ENCODE data around the gene UBAC2.

Gene UBAC2

DNA sequence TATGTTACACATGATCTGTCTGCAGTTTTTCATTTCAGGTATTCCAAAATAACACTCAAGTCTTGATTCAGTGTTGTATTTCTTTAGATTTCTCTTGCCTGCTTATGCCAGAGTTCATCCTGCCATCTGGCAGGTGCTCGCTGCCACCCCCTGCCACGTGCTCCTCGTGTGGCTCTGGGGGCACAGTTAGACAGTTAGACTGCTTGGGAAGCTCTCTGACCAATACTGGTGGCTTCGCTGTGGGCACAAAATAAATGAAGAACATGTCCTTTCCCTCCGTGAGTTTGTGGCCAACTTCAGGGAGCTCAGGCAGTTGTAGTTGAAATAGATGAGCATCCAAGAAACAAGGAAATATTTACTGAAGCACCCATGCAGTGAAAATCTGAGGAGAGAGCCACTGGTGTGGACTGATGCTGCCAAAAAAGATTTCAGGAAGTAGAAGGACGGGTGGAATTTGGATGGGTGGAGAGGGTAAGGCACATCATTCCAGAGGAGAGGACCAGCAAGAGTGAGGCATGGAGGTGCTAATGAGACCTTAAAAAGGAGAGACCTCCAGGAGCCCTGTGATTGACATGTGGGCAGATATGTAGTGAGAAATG, 144.1 kb downstream of the UBAC2 start:
- DNase-seq: no peak

DNA sequence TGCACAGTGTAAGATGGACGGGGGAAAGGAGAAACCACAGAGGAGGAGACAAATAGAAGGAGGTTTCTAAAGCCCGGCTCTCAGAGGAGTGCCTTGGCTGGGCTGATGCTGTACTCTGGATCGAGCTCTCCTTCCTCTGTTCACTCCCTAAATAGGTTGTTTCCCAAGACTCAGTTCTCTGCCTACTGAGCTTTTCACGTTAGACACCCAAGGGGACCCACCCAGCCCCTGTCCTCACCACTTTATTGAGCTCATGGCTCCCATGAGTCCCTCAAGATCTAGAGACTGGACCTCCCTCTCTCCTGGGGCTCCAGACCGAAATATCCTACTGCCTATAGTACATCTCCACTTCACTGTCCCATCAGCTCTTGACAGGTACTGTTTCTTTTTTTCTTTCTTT, 144.7 kb downstream of the UBAC2 start:
- no peak for DNase-seq

DNA sequence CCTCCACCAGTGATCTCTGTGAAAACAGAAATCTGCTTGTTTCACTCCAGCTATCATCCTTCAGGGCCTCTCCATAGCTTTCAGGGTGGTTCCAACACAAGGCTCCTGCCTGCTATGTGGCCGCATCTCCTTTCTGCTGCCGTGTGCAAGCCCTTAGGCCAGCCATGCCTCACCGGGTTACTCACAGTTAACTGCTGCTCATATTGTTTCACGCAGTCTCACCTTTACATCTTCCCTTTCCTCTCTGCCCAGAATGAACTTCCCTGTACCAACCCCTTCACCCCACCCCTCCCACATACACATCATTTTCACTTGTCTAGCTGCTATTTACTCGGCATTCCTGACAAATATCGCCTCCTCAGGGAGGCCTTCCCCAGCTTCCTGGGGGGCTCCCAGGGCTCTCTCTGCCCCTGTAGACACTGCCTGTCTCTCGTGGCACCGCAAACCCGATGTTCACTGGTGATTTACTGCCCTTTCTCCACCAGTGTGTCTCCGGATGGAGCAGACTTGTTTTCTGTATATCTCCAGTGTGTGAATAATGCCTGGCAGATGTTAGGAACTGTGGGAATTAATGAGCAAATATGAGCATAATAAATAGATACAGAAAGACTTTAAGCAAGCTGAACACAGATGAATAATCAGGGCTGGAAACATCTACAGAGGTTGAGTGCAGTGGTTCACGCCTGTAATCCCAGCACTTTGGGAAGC, 145.8 kb downstream of the UBAC2 start:
- DNase-seq: no peak

DNA sequence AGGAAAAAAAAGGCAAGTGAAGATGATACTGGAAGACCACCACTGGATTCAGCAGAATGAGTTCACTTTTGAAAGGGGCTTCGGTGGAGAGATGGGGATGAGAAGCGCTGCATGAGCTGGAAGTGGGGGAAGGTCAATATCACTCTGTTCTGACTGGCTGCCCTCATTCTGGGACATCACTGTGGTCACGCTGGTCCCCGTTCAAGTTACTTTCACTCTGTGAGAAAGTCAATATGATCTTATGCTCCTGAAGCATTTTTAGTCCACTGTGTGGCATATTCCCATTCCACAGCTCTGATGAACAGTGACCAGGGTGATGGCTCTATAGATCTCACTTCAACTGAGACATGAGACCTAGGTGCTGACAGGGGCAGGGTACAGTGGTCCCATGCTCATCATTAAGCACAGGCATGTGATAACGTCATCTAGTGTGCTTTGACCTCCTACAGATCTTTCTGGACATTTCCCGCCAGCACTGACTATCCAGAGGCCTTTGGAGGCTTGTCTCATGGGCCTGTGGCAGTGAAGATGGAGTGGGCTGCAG, 146.8 kb downstream of the UBAC2 start:
- no peak for DNase-seq

DNA sequence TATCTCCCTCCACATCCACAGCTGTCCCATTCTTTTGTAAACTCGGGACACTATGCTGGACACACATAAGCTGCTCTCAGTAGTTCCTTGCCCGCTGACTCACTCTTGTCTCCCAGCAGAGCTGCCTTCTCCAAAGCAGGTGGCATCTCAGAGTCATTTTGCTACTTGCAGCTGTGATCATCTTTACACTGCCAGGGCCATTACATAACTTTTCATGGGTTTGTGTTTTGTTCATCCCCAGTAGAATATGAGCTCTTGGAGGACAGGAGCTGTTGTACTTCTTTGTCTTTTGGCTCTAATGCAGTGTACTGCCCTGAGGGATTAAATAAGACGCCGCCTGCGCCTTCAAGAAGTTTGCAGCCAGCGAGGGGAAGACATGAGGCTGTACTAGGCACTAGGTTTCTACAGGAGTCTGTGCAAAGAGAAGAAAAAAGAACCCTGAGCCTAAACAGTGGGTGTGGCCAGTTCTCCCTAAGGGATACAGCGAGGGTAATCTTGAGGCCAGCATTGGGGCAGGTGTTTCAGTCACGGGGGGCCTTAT, 147.3 kb downstream of the UBAC2 start:
- DNase-seq: no peak

DNA sequence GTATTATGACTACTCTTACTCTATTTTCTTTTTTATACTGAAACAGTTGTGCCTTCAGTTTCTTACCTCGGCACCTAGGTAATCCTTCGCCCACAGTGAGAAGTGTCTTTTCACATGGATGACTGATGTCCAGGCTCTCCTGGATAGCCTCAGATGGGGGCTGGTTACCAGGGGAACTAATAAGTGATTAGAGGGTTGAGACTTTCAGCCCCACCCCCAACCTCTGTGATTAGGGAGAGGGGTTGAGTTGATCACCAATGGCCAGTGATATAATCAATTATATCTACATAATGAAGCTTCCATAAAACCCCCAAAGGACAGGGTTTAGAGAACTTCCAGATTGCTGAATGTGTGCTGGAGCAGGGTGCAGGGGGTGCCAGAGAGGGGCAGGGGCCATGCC, 149.5 kb downstream of the UBAC2 start:
- DNase-seq: no peak

DNA sequence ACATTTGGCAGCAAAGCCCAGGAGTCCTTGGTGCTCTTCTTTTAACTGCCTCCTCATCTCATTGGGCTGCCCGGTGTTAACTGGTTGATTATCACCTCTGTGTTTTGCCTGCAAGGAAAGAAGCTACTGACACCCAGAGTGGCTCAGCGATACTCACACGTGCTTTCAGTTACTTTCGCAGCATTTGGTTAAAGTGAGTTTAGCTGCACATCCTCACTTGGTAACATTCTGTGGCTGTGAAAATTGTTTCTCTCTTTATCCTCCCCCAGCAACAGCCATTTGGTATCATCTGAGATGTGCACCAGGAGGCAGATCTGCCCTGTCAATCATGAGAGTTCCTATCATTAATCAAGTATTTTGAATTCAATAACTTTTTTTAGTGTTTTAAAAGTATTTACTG, 151.1 kb downstream of the UBAC2 start:
- DNase-seq: peak; percentile 79

DNA sequence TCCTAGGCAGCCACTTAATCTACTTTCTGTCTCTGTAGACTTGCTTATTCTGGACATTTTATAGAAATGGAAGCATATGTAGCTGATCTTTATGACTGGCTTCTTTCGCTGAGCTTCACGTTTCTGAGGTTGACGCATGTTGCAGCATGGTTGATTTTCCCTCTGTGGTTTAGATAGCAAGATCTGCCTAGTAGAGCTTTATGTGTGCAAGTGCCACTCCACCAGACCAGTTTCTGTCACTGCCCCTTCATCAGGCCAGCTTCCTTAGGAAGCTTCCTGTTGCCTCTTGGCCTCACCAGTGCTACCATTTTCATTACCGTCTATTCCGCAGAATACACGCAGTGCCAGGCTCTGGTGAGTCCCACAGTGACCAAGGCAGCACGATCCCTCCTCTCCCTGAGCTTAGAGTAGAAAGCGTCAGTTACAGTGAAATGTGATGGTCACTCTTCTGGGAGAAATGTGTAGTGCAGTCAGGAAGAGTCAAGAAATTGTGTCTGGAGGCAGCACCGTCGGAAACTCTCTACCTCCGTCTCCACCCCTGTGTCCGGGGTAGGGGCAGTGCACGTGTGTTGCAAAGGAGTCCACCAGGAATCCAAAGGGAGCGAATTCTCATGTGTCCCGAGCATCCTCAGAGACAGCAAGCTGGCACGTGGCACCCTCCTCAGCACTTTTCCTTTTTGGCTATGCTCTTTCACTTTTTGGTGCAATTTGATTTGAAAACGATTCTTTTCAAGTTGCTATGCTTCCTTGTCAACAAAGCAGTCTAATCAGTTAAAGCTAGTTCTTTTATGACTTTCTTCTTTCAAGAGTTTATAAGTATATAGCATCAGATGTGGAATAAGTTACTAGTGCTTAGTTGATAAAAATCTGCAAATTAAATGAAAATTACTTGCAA, 151.9 kb downstream of the UBAC2 start:
- peak; percentile 52 for DNase-seq

DNA sequence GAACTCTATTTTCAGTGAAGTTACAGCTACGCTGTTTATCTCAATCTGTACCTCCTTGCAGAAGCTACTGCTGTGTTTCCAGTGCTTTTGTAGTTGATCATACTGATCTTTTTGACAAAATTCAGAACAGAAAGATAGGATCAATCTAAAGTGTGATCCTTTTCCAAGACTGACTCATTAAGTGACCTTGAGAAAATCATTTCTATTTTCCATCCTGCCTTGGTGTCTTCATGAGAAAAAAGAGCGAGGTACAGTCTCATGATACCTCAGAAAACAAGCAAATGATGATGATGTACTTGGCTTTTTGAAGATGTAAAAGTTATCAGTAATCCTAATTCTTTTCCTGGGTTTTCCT, 152.6 kb downstream of the UBAC2 start:
- no peak for DNase-seq

DNA sequence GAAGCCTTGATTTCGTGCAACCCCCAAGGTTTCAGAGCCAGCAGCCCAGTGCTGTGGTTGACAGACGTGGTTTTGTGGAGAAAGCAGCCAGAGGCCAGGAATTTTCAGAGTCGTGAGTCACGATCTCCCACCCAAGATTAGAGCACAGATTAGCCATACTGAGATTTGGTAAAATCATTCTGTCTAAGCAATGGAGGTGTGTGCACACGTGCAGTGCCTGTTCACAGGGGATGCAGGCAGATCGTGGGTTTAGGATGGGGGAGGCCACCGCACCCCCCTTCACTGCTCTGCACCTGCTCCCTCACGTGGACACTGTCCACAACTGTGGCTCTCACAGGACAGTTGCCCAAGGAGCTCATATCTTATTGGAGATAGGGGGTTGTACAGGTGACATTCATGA, 153.2 kb downstream of the UBAC2 start:
- peak; percentile 34 for DNase-seq

DNA sequence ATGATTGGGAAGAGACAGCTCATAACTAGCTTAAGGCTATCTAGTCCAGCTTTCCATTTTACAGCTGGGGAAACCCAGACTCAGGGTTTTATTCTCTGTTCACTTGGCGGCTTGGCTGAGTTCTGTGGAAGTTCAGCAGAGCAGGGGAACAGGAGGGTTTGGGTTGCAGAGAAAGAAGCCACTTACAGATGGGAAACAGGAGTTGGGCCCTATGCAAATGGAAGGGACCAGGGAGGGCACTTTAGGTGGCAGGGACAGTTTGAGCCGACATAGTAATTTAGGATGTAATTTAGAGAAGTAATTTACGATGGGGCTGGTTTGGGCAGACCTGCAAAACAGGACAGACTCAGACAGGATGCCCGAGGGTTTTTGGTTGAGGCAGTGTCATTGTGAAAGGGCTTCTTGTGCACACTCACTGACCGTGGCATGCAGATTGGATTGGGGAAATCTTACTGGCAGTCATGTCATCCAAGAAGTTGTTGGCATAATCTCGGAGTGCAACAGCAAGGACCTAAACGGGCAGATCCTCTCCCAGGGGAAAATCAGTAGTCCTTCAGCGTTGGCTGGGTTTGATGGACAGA, 153.8 kb downstream of the UBAC2 start:
- peak; percentile 36 for DNase-seq

DNA sequence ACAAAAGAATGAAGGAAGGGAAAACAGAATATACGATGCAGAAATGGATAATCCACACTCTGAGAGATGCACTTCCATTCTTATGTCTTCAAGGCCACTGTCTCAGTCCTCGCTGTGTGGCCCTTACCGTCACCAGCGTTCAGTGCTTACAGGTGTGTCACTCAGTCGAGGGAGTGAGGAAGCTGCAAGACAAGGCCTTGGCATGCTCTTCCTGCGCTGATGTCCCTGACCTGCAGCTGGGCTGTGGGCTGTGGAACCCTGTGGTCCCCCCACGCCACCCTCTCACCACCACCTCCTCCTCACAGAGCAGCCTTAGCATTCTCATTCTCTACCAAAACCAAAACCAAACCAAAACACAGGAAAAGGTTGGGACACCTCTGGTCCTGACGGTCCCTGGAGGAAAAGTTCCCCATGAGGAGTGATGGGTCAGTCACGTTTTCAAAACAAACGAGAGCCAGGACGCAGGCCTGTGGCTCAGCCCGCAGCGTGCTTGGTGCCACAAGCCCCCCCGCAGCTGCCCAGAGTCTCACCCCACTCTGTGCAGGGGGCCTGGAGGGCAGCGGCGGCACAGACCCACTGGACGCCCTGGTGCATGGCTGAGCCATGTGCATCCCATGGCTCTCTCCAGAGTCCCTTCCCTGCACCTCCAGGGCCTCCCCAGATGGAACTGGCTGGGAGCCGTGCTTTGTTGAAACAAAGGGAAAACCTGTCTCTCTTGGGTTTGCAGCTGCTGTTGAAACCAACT, 154.8 kb downstream of the UBAC2 start:
- DNase-seq: peak; percentile 35

DNA sequence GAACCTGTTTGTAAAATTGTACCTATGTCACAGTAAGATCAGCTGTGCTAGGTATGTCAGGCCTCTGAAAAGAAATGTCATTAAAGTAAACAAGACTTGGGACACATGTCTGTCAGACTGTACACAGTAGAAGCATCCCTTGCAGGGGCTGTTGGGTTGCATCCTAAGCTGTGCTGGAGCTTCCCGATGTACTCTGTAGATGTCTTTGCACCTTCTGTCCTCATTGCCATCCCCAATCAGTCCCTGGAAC, 155.3 kb downstream of the UBAC2 start:
- DNase-seq: no peak

DNA sequence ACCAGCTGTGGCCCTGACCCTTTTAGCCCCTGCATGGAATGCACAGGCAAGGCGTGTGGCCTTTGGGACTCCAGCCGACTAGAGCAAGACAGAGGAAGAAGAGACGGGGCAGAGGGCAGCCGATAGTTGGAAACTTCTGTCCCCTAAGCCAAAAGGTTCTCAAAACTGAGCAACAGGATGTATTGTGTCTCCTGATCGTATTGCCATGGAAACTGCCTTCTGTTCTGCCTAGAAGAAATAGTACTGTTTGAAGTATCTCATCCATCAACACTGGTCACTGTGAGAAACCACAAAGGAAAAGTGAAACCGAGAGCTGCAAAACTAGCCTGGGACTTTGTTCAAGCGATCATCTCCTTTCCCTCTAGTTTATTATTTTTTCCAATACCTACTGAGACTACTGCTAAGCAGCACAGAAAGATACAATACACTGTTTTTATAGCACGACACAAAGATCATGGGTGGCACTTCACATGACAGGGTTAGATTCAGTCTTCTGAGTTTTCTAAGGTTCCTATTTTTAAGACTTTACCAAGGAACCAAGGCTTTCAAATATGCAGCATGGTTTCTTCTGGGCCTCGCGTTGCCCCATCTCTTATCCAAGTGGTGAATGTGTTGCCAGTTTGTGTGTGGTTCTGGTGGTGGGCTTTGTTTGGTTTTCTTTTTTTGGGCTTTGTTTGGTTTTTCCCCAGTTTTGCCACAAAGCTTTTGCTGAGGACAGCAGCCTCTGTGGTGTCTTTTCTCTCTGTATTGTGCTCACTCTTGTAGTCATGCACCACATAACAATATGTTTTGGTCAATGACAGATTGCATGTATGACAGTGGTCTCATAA, 155.8 kb downstream of the UBAC2 start:
- DNase-seq: peak; percentile 95

DNA sequence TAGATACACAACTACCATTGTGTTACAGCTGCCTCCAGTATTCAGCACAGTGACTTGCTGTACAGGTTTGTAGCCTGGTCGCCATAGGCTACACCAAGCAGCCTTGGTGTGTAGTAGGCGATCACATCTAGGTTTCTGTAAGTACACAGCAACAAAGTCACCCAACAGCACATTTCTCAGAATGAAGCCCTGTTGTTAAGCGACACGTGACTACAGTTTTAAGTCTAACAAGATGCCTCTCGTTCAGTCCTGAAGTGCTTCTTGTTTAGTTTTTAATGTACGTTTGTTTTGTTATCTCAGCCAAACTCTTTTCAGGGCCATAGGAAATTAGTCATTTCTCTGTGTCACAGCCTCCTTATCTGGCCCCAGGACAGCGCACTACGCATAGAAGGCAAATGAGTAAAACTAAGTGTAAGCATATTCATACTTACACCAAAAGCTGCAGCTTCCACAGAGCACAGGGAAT, 156.5 kb downstream of the UBAC2 start:
- DNase-seq: peak; percentile 71

DNA sequence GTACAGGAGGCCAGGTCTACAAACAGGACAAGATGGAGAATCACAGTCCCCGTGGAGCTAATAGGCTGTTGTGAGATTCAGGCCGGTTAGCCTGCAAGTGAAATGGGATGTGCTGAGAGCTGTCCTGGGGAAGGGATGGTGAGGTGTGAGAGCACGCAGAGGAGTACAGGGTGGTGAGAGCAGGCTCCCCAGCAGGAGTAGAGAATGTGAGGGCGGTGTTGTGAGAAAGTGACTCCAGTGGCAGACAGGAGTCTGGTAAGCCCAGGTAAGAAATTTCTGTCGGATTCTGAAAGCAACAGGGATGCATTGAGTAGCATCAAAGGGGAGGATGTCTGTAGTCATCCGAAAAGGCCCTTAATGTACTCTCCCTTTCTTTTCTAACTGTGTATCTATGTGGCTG, 157.3 kb downstream of the UBAC2 start:
- DNase-seq: peak; percentile 50

DNA sequence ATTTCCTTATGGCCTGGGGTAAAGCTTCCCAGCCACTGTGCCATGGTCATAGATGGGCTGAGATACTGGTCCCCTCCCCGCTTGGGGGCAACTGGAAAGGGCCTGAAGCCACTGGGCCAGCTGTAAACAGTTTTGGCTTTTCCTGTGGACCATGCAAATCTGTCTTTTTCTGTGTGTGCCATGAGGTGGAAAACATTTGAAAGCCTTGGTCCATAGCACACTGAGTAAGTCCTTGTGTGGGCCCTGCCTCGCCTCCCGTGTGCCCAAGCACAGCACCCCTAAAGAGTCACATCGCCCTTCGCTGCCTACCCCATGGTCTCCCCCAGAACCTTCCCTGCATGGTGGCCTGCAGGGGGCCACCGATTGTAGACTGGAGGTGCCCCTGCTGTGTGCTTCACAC, 158.9 kb downstream of the UBAC2 start:
- DNase-seq: no peak

DNA sequence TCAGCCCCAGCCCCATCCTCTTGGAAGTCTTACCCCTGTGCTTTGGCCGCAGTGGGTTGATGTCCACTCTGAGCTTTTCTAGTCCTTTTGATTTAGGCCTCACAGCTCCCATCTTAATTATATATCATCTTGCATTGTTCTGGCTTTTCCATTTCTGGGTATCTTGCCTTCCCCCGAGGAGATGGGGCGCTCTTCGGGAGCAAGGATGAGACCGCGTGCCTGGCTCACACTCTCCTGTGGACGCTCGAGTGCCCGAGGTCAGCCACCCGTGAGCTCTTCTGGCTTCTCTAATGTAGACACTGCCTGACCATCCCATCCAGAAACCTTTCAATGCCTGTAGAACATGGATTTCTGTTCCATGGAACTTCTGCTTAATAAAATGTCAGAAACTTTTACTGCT, 160.0 kb downstream of the UBAC2 start:
- DNase-seq: no peak

DNA sequence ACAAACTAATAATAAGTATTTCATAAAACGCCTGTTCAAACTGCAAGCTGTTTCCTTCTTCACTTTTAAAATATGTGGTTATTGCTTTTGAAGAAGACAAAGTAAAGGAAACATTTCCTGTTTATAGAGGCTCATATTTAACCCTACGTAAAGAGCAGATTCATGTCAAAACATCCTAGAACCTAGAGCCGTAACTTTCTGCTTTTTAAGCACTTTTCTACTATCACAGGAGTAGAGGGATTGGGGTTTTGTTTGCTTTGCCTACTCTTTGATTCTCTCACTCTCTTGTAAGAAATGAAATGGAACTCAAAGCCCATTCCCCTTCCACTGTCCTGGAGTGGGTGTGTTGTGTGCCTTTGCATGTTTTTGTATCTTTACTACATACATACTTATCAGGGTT, 160.5 kb downstream of the UBAC2 start:
- peak; percentile 71 for DNase-seq

DNA sequence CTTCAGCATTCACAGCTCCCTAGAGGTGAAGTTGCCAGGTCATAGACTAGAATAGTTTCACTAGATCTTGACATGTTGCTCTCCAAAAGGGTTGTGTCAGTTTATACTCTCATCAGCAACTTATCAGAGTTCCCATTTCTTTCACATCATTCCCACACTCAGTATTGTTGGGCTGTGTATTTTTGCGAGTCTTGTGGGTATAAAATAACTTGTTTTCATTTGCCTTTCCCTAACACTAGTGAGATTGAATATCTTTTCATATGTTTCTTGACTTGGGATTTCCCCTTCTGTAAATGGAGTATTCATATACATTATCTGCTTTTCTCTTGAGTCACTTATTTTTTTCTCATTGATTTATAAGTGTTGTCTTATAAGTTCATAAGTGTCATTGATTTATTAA, 161.7 kb downstream of the UBAC2 start:
- DNase-seq: peak; percentile 37

DNA sequence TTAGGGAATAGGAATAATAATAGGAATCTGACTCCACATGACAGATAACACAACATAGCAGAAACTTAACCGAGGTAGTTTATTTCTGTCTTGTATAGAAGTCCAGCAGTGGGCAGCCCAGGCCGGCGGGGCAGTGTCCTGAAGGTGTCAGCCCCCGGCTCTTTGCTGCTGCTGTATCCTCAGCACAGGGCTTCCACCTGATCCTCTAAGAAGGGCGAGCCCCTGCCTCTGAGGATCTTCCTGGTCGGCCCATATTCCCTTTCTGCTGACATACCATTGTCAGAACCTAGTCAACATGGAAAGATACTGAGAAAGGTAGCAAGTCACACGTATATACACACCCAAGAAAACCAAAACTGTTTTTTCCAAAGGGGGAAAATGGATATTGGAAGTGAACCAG, 162.7 kb downstream of the UBAC2 start:
- no peak for DNase-seq

DNA sequence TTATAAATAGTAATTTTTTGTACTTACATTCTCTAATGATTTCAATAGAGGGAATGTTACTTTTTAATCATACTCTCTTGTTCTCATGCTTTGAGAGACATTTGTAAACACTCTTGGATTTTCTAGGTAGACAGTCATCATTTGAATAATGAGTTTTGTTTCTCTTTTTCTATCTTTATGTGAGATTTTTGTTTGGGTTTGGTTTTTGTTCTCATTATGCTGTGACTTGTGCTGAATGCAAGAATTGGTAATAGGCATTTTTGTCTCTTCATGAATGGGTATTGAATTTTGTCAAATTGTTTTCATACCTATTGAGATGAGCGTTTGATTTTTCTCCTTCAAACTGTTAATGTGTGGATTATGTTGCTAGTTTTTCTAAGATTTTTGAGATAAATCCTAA, 163.3 kb downstream of the UBAC2 start:
- no peak for DNase-seq

Measured in CD4-positive, alpha-beta T cell treated with Interleukin-17A for 1 hour (primary cell).